GM06990 (cell line): Measurements from ENCODE around the gene HOXB9.

Source experiments
- DNase-seq: peaks from one replicate; pipeline ENCODE4 v3.0.0-alpha.2; 2011; ENCODE audit not compliant: insufficient read length; ENCODE audit errors: extremely low read depth
- H3K27me3 ChIP-seq: replicated peaks from 2 replicates; pipeline ENCODE4 v1.6.0; 2011; ENCODE audit warnings: low read length; ENCODE audit not compliant: control insufficient read depth, insufficient read depth
- H3K36me3 ChIP-seq: 2 replicates; pipeline ENCODE4 v1.5.1; 2011; ENCODE audit warnings: low read length; ENCODE audit not compliant: control insufficient read depth, insufficient read depth
- H3K4me3 ChIP-seq: replicated peaks from 2 replicates; pipeline ENCODE4 v1.5.1; 2011; ENCODE audit warnings: low read depth, mild to moderate bottlenecking, control low read depth, low read length
- TF ChIP-seq, protein P1 (sequence below): IDR thresholded peaks from 2 replicates; pipeline ENCODE4 v1.5.1; 2011; ENCODE audit warnings: low read length, control low read depth, mild to moderate bottlenecking, inconsistent platforms; ENCODE audit not compliant: insufficient read depth, poor library complexity, severe bottlenecking

HOXB9 gene

DNA sequence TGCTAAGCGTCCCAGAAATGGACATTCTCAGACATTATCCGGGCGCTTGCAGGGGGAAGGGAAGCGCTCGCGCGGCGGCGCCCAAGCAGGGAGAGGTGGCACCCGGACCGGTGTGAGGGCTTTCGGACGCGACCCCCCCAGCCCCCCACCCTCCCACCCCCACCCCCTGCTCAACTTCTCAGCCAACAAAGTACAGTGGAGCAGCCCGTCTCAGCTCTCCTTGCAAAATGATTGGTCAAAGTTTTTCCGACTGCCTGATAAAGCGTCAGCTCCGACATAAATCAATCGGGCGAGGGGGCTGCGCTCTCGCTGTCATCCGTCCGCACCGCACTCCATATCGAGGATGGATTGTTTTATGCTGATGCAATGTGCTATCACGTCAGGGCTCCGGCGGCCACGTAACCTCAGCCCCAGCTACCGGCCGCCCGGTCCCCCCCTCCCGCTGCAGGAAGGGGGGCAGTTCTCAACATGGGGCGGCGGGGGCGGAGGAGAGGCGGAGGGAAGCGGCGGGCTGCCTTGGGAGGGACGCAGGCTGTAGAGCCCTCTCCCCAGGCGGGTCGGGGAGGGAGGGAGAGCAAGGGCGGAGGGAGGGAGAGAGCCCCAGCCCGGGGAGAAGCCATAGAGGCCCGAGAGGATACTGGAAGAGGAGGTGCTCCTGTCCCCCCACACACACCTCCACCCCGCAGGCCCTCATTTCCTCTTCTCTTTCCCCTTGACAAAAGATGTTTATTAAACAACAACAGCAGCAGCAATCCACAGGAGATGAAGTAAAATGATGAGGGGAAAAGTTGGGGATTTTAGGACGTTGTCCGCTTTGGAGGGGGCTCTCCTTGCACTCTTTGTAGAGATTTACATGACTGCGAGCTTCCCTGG, at the start of gene HOXB9:
Gene HOXB9 (minus strand): TSS at position 114 of the 873 bp plus-strand sequence. CDS start 89 bp downstream, at position 25.
- peaks cover 6% of the 10 kb centered on the region for H3K27me3 ChIP-seq
- peak within 1 kb of the TSS; percentile 48 for H3K4me3 ChIP-seq
- TF ChIP-seq, protein P1, sequence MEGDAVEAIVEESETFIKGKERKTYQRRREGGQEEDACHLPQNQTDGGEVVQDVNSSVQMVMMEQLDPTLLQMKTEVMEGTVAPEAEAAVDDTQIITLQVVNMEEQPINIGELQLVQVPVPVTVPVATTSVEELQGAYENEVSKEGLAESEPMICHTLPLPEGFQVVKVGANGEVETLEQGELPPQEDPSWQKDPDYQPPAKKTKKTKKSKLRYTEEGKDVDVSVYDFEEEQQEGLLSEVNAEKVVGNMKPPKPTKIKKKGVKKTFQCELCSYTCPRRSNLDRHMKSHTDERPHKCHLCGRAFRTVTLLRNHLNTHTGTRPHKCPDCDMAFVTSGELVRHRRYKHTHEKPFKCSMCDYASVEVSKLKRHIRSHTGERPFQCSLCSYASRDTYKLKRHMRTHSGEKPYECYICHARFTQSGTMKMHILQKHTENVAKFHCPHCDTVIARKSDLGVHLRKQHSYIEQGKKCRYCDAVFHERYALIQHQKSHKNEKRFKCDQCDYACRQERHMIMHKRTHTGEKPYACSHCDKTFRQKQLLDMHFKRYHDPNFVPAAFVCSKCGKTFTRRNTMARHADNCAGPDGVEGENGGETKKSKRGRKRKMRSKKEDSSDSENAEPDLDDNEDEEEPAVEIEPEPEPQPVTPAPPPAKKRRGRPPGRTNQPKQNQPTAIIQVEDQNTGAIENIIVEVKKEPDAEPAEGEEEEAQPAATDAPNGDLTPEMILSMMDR = no peak
- H3K36me3 ChIP-seq = no peaks in the 10 kb centered on the region
- DNase-seq = no peak

DNA sequence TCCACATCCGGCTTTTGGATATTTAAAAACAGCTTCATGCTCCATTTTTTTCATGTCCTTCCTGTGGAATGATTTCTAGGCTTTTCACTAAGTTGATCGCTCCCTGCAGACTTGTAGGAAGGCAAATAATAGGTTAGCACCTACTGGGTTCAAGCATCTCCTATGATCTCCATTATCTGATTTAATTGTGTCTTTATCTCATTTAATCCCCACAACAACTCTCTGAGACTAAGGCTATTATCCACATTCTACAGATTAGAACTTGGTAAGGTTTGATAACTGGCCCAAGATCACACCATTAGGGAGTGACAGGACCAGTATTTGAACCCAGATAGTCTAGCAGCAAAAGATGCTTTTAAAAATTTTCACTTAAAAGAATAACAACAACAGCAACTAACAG, 46.2 kb upstream of the HOXB9 start:
- Histone ChIP-seq H3K27me3 (no peaks in the 10 kb centered on the region), H3K4me3 (no peak overlapping the region), H3K36me3 (no peaks in the 10 kb centered on the region)
- TF ChIP-seq, protein P1 = no peak
- DNase-seq = no peak

DNA sequence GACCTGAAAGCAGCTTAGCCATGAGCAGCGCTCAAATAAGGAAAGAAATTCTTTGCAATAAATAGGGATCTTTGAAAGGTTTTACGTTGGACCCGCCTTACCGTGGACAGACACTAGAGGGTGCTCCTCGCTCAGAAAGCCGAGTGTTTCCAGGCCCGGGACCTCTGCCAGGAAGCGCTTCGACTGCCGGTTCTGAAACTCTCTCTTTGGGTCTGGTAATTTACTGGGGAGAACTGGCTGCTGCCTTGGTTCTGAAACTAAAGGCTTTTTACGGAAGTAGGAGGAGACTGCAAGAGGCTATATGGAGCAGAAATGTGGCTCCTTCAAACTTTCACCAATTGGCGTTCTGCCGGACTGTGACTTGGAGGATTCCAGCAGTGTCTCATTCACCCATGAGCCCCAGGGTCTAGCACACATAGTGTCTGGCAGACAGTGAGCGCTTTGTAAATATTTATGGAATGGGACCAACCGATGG, 45.6 kb upstream of the HOXB9 start:
- H3K4me3 ChIP-seq = no peak overlapping the region
- no peaks in the 10 kb centered on the region for H3K36me3 ChIP-seq
- no peaks in the 10 kb centered on the region for H3K27me3 ChIP-seq
- DNase-seq = peak; percentile 9
- TF ChIP-seq, protein P1 = peak; percentile 86

DNA sequence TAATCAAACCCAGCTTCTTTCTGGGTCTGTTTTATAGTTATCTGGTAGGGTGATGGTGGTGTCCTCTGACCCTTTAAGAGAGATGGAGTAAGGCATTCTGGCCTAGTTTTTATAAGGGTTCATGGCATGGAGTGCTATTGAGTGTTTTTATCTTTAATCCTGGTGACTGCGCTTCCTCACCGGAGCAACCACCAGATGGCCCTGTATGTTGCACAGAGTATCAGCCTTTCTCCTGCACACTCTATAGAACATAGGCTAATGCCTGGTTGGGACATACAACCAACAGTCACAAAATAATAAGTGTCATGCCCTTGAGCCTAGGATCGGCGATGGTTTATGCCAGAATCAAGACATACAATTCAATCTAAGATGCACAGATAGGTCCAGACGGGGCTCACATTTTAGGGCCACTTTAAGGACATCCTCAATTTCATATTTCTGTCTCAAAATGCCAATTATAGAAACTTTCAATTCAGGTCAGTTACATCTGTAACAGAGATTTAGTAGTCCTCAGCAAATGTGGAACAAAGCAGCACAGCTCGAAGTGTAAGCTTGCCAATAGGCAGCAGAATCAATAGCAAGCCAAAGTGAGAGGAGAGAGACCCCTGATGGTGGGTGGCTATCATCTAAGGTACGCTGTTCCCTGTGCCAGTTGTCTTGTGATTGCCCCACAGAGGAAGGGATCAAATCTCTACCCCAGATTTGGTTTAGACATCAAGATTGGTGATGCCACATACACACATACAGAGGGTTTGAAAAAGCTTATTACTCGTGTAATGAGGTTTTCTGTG, 37.2 kb upstream of the HOXB9 start:
- Histone ChIP-seq H3K4me3 (no peak overlapping the region), H3K36me3 (no peaks in the 10 kb centered on the region), H3K27me3 (no peaks in the 10 kb centered on the region)
- TF ChIP-seq, protein P1 = peak; percentile 23
- no peak for DNase-seq

DNA sequence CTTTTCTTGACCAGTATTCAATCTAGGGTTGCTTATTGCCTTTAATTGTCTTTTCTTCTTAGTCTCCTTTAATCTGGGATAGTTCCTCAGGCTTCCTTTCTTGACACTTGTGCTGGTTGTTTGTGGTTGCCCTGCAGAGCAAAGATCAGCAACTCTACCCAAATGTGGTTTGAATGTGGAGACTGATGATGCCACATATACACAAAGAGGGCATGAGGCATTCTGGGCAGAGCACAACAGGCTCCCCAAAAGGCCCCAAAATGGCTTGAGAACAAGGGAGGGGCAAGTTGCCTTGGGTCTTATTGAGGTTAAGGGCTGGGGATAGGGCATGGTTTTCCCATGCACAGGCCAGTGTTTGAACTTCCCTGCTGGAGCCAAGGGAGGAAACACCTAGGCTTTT, 29.8 kb upstream of the HOXB9 start:
- Histone ChIP-seq H3K27me3 (no peaks in the 10 kb centered on the region), H3K36me3 (no peaks in the 10 kb centered on the region), H3K4me3 (no peak overlapping the region)
- TF ChIP-seq, protein P1 = no peak
- no peak for DNase-seq
